ENCODE results near the gene RNPEPL1.

DNA sequence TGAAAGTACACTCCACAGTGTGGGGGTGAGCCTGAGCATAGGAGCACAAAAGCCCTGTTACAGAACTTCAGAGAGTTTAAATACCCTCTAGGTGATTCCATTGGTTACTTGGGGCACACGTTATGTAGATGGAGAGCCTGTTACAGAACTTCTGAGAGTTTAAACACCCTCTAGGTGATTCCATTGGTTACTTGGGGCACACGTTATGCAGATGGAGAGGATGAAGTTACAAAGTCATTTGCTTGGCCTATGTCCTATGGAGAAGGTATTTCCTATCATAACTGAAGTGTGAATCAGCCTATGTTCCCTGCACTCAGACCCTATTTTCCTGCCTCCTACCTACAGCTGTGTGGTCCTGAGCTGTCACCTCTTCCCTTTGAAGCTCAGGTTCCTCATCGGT is 14.5 kb downstream of the RNPEPL1 start:
- TF ChIP-seq, protein P1, sequence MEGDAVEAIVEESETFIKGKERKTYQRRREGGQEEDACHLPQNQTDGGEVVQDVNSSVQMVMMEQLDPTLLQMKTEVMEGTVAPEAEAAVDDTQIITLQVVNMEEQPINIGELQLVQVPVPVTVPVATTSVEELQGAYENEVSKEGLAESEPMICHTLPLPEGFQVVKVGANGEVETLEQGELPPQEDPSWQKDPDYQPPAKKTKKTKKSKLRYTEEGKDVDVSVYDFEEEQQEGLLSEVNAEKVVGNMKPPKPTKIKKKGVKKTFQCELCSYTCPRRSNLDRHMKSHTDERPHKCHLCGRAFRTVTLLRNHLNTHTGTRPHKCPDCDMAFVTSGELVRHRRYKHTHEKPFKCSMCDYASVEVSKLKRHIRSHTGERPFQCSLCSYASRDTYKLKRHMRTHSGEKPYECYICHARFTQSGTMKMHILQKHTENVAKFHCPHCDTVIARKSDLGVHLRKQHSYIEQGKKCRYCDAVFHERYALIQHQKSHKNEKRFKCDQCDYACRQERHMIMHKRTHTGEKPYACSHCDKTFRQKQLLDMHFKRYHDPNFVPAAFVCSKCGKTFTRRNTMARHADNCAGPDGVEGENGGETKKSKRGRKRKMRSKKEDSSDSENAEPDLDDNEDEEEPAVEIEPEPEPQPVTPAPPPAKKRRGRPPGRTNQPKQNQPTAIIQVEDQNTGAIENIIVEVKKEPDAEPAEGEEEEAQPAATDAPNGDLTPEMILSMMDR (IDR thresholded peaks at IDR 0.05; ENCODE audit: low read length): no peak
- TF ChIP-seq EZH2phosphoT487 (IDR thresholded peaks at IDR 0.05; ENCODE audit: low read length): no peak

Data from MM.1S (cell line).